ENCODE data around the gene HEPN1. TPM values are rescaled to one million over a fixed set of nuclear protein-coding genes. Genes with fewer than 3 reads are reported as not detected.

Gene HEPN1
- total and polyA plus RNA-seq, 2 donors (not counting 3 experiments of a cell fraction or from before 2014, with no cell fraction given), result not detected

DNA sequence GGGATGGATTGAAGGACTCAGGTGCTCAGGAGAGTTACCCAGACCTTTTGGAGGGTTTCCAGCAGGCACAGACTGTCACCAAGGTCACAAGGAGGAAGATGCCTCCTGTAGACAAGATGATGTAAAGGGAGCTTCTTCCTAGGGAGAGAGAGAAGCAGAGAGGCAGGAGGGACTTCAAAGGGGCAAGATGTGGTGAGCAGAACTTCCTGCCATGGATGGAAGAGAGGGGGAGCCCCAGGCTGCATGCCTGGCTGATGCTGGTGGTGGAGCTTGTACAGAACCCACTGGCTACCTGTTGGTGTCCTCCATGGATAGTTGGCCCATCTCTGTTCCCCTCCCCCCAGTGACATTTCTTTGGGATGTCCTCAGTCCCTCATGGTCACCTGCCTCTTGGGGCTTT, 4.2 kb downstream of the HEPN1 start:
- Histone ChIP-seq H3K36me3 (ENCODE audit: control insufficient read depth in 2 of 2, extremely low read depth in 1 of 2, insufficient read depth in 2 of 2, low read length in 2 of 2) (no peaks in the 10 kb centered on the region), H3K79me2 (ENCODE audit: control insufficient read depth, insufficient read depth, low read length) (no peaks in the 10 kb centered on the region), H3K27me3 (ENCODE audit: control insufficient read depth in 2 of 2, insufficient read depth in 2 of 2, low read length in 2 of 2) (no peaks in the 10 kb centered on the region), H4K20me1 (replicated peaks; ENCODE audit: control insufficient read depth, extremely low read depth, insufficient read depth, low read length) (no peaks in the 10 kb centered on the region), H3K9me3 (replicated peaks; ENCODE audit: control insufficient read depth, insufficient read depth, low read length) (no peaks in the 10 kb centered on the region), H3K27ac (ENCODE audit: insufficient read depth, low read depth, low read length) (no peak overlapping the region), H2AFZ (ENCODE audit: low read depth, low read length) (no peak overlapping the region), H3K4me2 (ENCODE audit: insufficient read depth, low read length) (no peak overlapping the region), H3K9me1 (replicated peaks; ENCODE audit: control insufficient read depth, extremely low read depth, insufficient read depth, low read length) (no peaks in the 10 kb centered on the region), H3K9ac (replicated peaks; ENCODE audit: extremely low read depth, insufficient read depth, low read length) (no peak overlapping the region), H3K4me1 (ENCODE audit: control insufficient read depth, extremely low read depth, insufficient read depth, low read length) (peaks cover 5% of the 10 kb centered on the region), H3K4me3 (replicated peaks in 1 of 3; ENCODE audit: insufficient read depth in 1 of 3, low read depth in 1 of 3, low read length in 3 of 3) (no peak overlapping the region)
- CTCF ChIA-PET, result interaction anchor here (1.2 kb wide), 1 partner anchor 21 kb away, joined by 3 read pairs; no protein-coding TSS in a partner anchor
- dilution Hi-C loops (cut with MboI; ENCODE audit: extremely low pct_ligation_motif_present, low sequenced_read_pairs), result no loop called here
- POLR2A ChIA-PET, result no interaction called here
- FAIRE-seq (no peak), DNase-seq (ENCODE audit: low read depth, low spot score) (no peak)
- intact Hi-C loops (cut with micrococcal nuclease), result no loop called here
- no TSS peak for BruUV-seq (replicated peaks)
- TF ChIP-seq EZH2 (IDR thresholded peaks at IDR 0.05; ENCODE audit: borderline replicate concordance, low read depth, low read length, severe bottlenecking) (no peak), MYC (IDR thresholded peaks at IDR 0.05; ENCODE audit: low read depth, low read length) (no peak), POLR2AphosphoS5 (IDR thresholded peaks at IDR 0.05; ENCODE audit: insufficient read depth, low read depth, low read length) (no peak), FOS (IDR thresholded peaks at IDR 0.05; ENCODE audit: borderline replicate concordance, insufficient read depth, low read length) (no peak), POLR2A (IDR thresholded peaks at IDR 0.05; ENCODE audit: low read depth, low read length) (no peak), JUN (IDR thresholded peaks at IDR 0.05; ENCODE audit: borderline replicate concordance, insufficient read depth, insufficient read length, low read depth) (no peak), GATA2 (IDR thresholded peaks at IDR 0.05; ENCODE audit: insufficient read depth, insufficient read length, low read depth, low read length) (no peak)
- TF ChIP-seq, protein P1, sequence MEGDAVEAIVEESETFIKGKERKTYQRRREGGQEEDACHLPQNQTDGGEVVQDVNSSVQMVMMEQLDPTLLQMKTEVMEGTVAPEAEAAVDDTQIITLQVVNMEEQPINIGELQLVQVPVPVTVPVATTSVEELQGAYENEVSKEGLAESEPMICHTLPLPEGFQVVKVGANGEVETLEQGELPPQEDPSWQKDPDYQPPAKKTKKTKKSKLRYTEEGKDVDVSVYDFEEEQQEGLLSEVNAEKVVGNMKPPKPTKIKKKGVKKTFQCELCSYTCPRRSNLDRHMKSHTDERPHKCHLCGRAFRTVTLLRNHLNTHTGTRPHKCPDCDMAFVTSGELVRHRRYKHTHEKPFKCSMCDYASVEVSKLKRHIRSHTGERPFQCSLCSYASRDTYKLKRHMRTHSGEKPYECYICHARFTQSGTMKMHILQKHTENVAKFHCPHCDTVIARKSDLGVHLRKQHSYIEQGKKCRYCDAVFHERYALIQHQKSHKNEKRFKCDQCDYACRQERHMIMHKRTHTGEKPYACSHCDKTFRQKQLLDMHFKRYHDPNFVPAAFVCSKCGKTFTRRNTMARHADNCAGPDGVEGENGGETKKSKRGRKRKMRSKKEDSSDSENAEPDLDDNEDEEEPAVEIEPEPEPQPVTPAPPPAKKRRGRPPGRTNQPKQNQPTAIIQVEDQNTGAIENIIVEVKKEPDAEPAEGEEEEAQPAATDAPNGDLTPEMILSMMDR (IDR thresholded peaks at IDR 0.05; ENCODE audit: extremely low read depth in 1 of 2, insufficient read depth in 1 of 2, low read depth in 1 of 2, low read length in 2 of 2), result no peak
- TF ChIP-seq, protein P2, sequence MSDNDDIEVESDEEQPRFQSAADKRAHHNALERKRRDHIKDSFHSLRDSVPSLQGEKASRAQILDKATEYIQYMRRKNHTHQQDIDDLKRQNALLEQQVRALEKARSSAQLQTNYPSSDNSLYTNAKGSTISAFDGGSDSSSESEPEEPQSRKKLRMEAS (IDR thresholded peaks at IDR 0.05; ENCODE audit: insufficient read depth, insufficient read length), result no peak

Data from endothelial cell of umbilical vein (primary cell).